IMR-90 (cell line): ENCODE data around the gene MSH5. TPM values are rescaled to one million over a fixed set of nuclear protein-coding genes. Genes with fewer than 3 reads are reported as not detected.

Experiments used
- ATAC-seq: fragments of 200-7000 bp; cut with Tn5 transposase; 2 replicates; pipeline ENCODE4 v1.9.1; 2020; ENCODE audit warnings: low read depth, mild to moderate bottlenecking, moderate library complexity
- BruUV-seq: library from RNA; stranded (reverse); fragments of 400-500 nt; replicated peaks from 2 replicates; lab custom pipeline; 2021; lab: Mats Ljungman, UMichigan
- CTCF ChIA-PET: fragments of 300-600 bp; formaldehyde crosslinking; extraction: SDS; loops from one replicate; lab custom pipeline; 2021; ENCODE audit warnings: antibody characterized with exemption; lab: Yijun Ruan, JAX
- POLR2A ChIA-PET: fragments of 300-600 bp; sonication (Branson Sonifier 250); formaldehyde crosslinking; loops from one replicate; lab custom pipeline; 2022; ENCODE audit warnings: antibody characterized with exemption; ENCODE audit not compliant: unreplicated experiment; lab: Charles Lee
- DNase-seq: peaks from one replicate; pipeline ENCODE4 v3.0.0; 2013
- H2AFZ ChIP-seq: replicated peaks from 2 replicates; pipeline ENCODE3; 2013; ENCODE audit warnings: low read length, mild to moderate bottlenecking; ENCODE audit not compliant: poor library complexity
- H2AK5ac ChIP-seq: 2 replicates; pipeline ENCODE4 v1.6.1; 2013; ENCODE audit warnings: low read depth, low read length, inconsistent platforms
- H2AK9ac ChIP-seq: replicated peaks from 2 replicates; pipeline ENCODE3; 2013; ENCODE audit warnings: mild to moderate bottlenecking, low read depth, low read length, moderate library complexity; ENCODE audit not compliant: poor library complexity
- H2BK120ac ChIP-seq: 2 replicates; pipeline ENCODE4 v1.6.1; 2013; ENCODE audit warnings: low read depth, low read length, inconsistent platforms
- H2BK15ac ChIP-seq: 3 replicates; pipeline ENCODE4 v1.6.1; 2013; ENCODE audit warnings: low read depth, low read length, inconsistent platforms
- H2BK20ac ChIP-seq: 2 replicates; pipeline ENCODE4 v1.6.1; 2013; ENCODE audit warnings: low read depth, mild to moderate bottlenecking, inconsistent platforms, low read length, moderate library complexity
- H2BK5ac ChIP-seq: 2 replicates; pipeline ENCODE4 v1.6.1; 2013; ENCODE audit warnings: mild to moderate bottlenecking, low read depth, low read length, inconsistent platforms; ENCODE audit not compliant: poor library complexity, severe bottlenecking
- H3K14ac ChIP-seq: replicated peaks from 2 replicates; pipeline ENCODE4 v1.6.1; 2013; ENCODE audit warnings: low read depth, low read length, inconsistent platforms
- H3K18ac ChIP-seq: 2 replicates; pipeline ENCODE4 v1.6.1; 2013; ENCODE audit warnings: low read depth, low read length, control low read depth
- H3K23ac ChIP-seq: 2 replicates; pipeline ENCODE4 v1.6.1; 2013; ENCODE audit warnings: low read depth, low read length, inconsistent platforms
- H3K27ac ChIP-seq: 2 replicates; pipeline ENCODE4 v1.5.1; 2013; ENCODE audit warnings: mild to moderate bottlenecking, control low read depth, low read length; ENCODE audit not compliant: insufficient read depth
- H3K27me3 ChIP-seq: 2 replicates; pipeline ENCODE4 v1.6.1; 2013; ENCODE audit warnings: low read length; ENCODE audit not compliant: control insufficient read depth, insufficient read depth
- H3K36me3 ChIP-seq: 2 replicates; pipeline ENCODE4 v1.6.1; 2013; ENCODE audit warnings: low read length, mixed read lengths; ENCODE audit not compliant: control insufficient read depth, insufficient read depth
- H3K4ac ChIP-seq: 2 replicates; pipeline ENCODE4 v1.6.1; 2013; ENCODE audit warnings: low read depth, low read length, inconsistent platforms
- H3K4me1 ChIP-seq: 2 replicates; pipeline ENCODE4 v1.6.1; 2013; ENCODE audit warnings: low read length, mixed read lengths; ENCODE audit not compliant: control insufficient read depth, insufficient read depth
- H3K4me2 ChIP-seq: 2 replicates; pipeline ENCODE4 v1.6.1; 2013; ENCODE audit warnings: low read depth, mild to moderate bottlenecking, control low read depth, low read length, moderate library complexity
- H3K4me3 ChIP-seq: 2 replicates; pipeline ENCODE4 v1.5.1; 2013; ENCODE audit warnings: low read depth, mild to moderate bottlenecking, control low read depth, low read length, moderate library complexity; ENCODE audit not compliant: insufficient read depth
- H3K56ac ChIP-seq: 2 replicates; pipeline ENCODE4 v1.6.1; 2013; ENCODE audit warnings: low read length, inconsistent platforms; ENCODE audit not compliant: insufficient read depth; ENCODE audit errors: extremely low read depth
- H3K79me1 ChIP-seq, 2 experiments: 2 replicates each; pipeline ENCODE4 v1.6.1; 2013; ENCODE audit warnings: low read length in 2 of 2, inconsistent platforms in 1 of 2, low read depth in 1 of 2
- H3K9ac ChIP-seq: 2 replicates; pipeline ENCODE4 v1.6.1; 2013; ENCODE audit warnings: low read depth, low read length, control low read depth
- H3K9me1 ChIP-seq: 2 replicates; pipeline ENCODE4 v1.6.1; 2013; ENCODE audit warnings: low read length, inconsistent platforms; ENCODE audit not compliant: insufficient read depth
- H3K9me3 ChIP-seq: 2 replicates; pipeline ENCODE4 v1.6.1; 2013; ENCODE audit warnings: low read length; ENCODE audit not compliant: control insufficient read depth, insufficient read depth
- H4K20me1 ChIP-seq: 2 replicates; pipeline ENCODE4 v1.6.1; 2013; ENCODE audit warnings: low read length, inconsistent platforms; ENCODE audit not compliant: insufficient read depth
- H4K5ac ChIP-seq: 2 replicates; pipeline ENCODE4 v1.6.1; 2013; ENCODE audit warnings: mild to moderate bottlenecking, low read depth, low read length, control low read depth
- H4K8ac ChIP-seq, 2 experiments: 2 replicates each; pipeline ENCODE4 v1.6.1; 2013; ENCODE audit warnings: low read depth in 2 of 2, low read length in 2 of 2, control low read depth in 1 of 2, inconsistent platforms in 1 of 2
- H4K91ac ChIP-seq: 2 replicates; pipeline ENCODE4 v1.6.1; 2013; ENCODE audit warnings: low read depth, low read length, inconsistent platforms; ENCODE audit not compliant: insufficient read depth
- MAZ ChIP-seq: IDR thresholded peaks from 2 replicates; pipeline ENCODE4 v1.6.1; 2012; ENCODE audit warnings: low read depth, mild to moderate bottlenecking, low read length, improper control_type of control experiment, moderate library complexity, borderline replicate concordance
- MXI1 ChIP-seq: IDR thresholded peaks from 2 replicates; pipeline ENCODE4 v1.6.1; 2012; ENCODE audit warnings: low read depth, mild to moderate bottlenecking, low read length, moderate library complexity, borderline replicate concordance
- NFE2L2 ChIP-seq: fragments of 150-350 bp; IDR thresholded peaks from 2 replicates; pipeline ENCODE4 v1.6.1; 2016; ENCODE audit warnings: low read depth, mild to moderate bottlenecking, low read length
- POLR2A ChIP-seq: IDR thresholded peaks from 2 replicates; pipeline ENCODE4 v1.6.1; 2012; ENCODE audit warnings: mild to moderate bottlenecking, low read depth, low read length
- RFX5 ChIP-seq: IDR thresholded peaks from 2 replicates; pipeline ENCODE4 v1.8.0; 2012; ENCODE audit warnings: low read depth, mild to moderate bottlenecking, low read length, moderate library complexity
- WGBS, 2 experiments: methylation state at CpG; one replicate each; pipeline versions ENCODE4 v1.1.5 to v1.1.7; 2013; ENCODE audit warnings: missing lambda C conversion rate in 2 of 2; ENCODE audit not compliant: insufficient read length in 1 of 2; ENCODE audit errors: extremely low coverage in 2 of 2; 5-methylcytosine and 5-hydroxymethylcytosine counted together
- dilution Hi-C: fragments of 300-500 bp; cut with HindIII; formaldehyde crosslinking; loops from one replicate; pipeline ENCODE4 v1.14.3; 2018; ENCODE audit warnings: low sequenced_read_pairs; ENCODE audit not compliant: unreplicated experiment
- in situ Hi-C: fragments of 300-500 bp; cut with MboI; formaldehyde crosslinking; loops from 3 replicates; pipeline ENCODE4 v1.14.3; 2019; ENCODE audit warnings: low sequenced_read_pairs, inconsistent platforms, mixed read lengths
- intact Hi-C: fragments of 100-400 bp; cut with micrococcal nuclease; formaldehyde crosslinking; loops from 2 replicates; pipeline ENCODE4 v1.10.0; 2022
- polyA plus RNA-seq, 3 experiments: library from polyadenylated mRNA; depleted of rRNA; stranded (reverse); fragments of >200 nt; gene quantifications; 2 replicates each; pipeline ENCODE4 v1.2.3, GENCODE V29; 2012; ENCODE audit warnings: low replicate concordance in 1 of 3
- total RNA-seq: library from RNA; depleted of rRNA; stranded (reverse); fragments of >200 nt; gene quantifications from 2 replicates; pipeline ENCODE4 v1.2.3, GENCODE V29; 2012

The MSH5 gene
- total and polyA plus RNA-seq, 2 of the 4 experiments (the other 2 are of a cell fraction) = 5.6 to 15.7 TPM

- Histone ChIP-seq H4K20me1 (no peaks in the 10 kb centered on the region), H3K23ac (no peak overlapping the region), H3K4me3 (no peak overlapping the region), H3K9me1 (0 out of 2 replicates have a peak, but pooled peaks cover 4% of the 10 kb centered on the region), H3K27me3 (no peaks in the 10 kb centered on the region), H3K4ac (no peak overlapping the region), H3K9me3 (no peaks in the 10 kb centered on the region), H3K18ac (no peak overlapping the region), H4K8ac (no peak overlapping the region), H3K56ac (no peak overlapping the region), H2AFZ (no peak overlapping the region), H2BK15ac (no peak overlapping the region), H3K27ac (no peak overlapping the region), H3K14ac (no peak overlapping the region), H3K4me2 (no peak overlapping the region), H2AK9ac (peak overlapping the region; percentile 28), H4K91ac (no peak overlapping the region), H4K5ac (no peak overlapping the region), H2AK5ac (no peak overlapping the region), H2BK20ac (no peak overlapping the region), H2BK120ac (no peak overlapping the region), H2BK5ac (no peak overlapping the region), H3K36me3 (peaks cover 71% of the 10 kb centered on the region), H3K79me1 (peaks cover 0 to 9% of the 10 kb centered on the region in 2 experiments; a peak in 1 of 4 replicates), H3K4me1 (peaks cover 2% of the 10 kb centered on the region), H3K9ac (no peak overlapping the region)
- DNase-seq = no peak
- ATAC-seq = no peak
- TF ChIP-seq NFE2L2 (no peak), RFX5 (no peak), MXI1 (no peak), POLR2A (no peak), MAZ (no peak)
- 76% methylated on average over 17 of the region's 32 CpGs; no CpG with 5 or more reads in 1 of the 2 experiments for WGBS, 2 experiments
- CTCF ChIA-PET = no interaction called here
- intact Hi-C loops = no loop called here
- dilution Hi-C loops = no loop called here
- POLR2A ChIA-PET = no interaction called here
- in situ Hi-C loops = no loop called here
- BruUV-seq = TSS peak; percentile 57
Measured at GRCh38 chr6:31782126-31782855, 42.5 kb downstream of the MSH5 start.
